GM12873 (cell line): ENCODE results near the gene NR2F6.

Experiments used
- TF ChIP-seq, protein P1 (sequence below): IDR thresholded peaks from 2 replicates; pipeline ENCODE4 v1.5.1; 2012; ENCODE audit warnings: low read depth, mild to moderate bottlenecking, moderate library complexity, low read length, control low read depth; ENCODE audit not compliant: insufficient read depth; ENCODE audit errors: missing control alignments

The NR2F6 gene

DNA sequence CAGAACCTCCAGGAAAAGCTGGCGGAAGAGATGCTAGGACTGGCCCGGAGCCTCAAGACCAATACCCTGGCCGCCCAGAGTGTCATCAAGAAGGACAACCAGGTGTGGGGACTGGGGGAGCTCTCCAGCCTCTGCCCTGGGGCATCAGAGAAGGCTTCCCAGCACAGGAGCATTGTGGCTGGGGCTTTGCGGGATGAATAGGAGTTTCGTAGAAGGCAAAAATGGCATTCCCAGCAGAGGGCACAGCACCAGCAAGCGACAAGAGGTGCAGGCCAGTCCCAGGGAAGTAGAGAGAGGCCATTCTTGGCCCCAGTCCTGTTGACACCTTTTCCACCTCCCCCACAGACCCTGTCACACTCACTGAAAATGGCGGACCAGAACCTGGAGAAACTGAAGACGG is 26.4 kb downstream of the NR2F6 start:
- TF ChIP-seq, protein P1, sequence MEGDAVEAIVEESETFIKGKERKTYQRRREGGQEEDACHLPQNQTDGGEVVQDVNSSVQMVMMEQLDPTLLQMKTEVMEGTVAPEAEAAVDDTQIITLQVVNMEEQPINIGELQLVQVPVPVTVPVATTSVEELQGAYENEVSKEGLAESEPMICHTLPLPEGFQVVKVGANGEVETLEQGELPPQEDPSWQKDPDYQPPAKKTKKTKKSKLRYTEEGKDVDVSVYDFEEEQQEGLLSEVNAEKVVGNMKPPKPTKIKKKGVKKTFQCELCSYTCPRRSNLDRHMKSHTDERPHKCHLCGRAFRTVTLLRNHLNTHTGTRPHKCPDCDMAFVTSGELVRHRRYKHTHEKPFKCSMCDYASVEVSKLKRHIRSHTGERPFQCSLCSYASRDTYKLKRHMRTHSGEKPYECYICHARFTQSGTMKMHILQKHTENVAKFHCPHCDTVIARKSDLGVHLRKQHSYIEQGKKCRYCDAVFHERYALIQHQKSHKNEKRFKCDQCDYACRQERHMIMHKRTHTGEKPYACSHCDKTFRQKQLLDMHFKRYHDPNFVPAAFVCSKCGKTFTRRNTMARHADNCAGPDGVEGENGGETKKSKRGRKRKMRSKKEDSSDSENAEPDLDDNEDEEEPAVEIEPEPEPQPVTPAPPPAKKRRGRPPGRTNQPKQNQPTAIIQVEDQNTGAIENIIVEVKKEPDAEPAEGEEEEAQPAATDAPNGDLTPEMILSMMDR = no peak

DNA sequence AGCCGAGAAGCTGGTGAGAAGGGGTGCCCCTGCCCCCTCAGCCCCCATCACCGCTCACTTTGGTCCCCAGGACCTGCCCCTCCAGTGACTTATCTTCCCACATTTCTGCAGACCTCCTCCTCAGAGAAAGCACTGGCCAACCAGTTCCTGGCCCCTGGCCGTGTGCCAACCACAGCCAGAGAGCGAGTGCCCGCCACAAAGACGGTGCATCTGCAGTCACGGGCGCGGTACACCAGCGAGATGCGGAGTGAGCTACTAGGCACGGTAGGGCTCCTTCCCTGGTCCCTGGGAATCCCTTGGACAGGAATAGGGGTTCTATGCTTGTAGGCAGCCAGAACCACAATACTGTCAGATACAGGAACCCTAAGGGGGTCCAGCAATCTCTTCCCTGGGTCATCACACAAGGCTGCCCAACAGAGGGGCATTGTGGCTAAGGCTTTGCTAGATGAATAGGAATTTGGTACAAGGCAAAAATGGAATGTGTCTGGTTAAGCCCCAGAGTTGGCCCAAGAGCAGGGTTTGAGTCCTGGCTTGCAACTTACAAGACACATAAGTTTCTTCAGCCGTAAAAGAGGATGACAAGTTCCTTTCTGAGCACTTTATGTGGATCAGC is 29.6 kb downstream of the NR2F6 start:
- TF ChIP-seq, protein P1 = no peak

DNA sequence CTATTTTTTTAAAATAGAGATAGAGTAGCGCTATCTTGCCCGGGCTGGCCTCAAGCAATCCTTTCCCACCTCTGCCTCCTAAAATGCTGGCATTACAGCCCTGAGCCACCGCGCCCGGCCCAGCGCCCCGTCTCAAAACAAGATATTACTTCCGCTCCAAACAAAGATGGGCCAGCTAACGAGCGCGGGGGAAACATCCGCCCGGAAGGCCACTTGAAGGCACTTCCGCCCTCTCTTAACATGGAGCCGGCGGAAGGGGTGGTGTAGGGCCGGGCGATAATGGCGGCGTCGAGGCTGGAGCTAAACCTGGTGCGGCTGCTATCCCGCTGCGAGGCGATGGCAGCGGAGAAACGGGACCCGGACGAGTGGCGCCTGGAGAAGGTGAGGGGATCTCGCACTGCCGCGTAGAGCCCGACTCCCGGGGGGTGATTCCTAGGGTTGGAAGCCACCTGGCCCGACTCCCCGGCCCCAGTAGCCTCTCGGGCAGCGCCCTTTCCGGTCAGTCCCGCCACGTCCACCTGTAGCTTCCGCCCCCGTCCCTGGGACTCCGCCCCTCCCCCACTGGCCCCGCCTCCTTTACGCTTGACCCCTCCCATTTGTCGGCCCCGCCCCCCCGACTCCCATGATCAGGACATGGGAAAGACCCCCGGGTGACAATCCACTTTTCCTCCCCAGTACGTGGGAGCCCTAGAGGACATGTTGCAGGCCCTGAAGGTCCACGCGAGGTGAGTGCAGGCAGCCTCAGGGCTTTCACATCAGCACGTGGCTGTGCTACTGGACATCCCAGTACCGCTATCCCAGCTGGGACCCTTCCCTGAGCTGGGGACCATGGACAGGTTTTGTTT is 30.4 kb downstream of the NR2F6 start, which contains the start of gene USE1:
TSS of gene USE1 (plus strand) at position 231 of the 845 bp plus-strand sequence. CDS start at position 280, 49 bp downstream.
- TF ChIP-seq, protein P1 = no peak

DNA sequence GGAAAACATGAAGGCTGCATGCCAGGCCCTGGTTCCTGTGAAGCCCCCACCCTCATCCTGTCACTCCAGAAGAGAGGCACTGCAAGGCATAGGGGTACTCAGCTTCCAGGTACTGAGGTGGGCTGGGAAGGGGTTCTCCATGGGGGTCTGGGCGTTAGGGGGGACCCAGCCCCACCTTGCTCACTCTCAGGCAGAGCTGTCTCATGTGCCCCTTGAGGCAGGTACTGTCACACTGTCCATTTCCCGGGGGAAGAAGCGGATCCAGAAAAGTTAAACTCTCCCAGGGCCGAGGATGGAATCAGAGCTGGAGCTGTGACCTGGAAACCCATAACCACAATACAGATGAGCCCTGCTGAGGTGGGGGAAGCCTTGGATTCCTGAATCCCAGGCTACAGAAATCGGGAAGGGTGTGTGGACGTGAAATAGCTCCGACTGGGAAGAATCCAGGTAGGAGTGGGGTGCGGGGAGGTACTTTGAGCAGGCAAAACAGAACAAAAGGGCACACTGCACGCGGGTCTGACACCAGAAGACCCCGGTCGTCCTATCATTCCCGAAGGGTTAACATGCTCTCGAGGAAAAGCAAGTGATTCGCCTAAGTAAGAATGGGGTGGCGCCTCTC is 31.1 kb downstream of the NR2F6 start:
- TF ChIP-seq, protein P1 = no peak

DNA sequence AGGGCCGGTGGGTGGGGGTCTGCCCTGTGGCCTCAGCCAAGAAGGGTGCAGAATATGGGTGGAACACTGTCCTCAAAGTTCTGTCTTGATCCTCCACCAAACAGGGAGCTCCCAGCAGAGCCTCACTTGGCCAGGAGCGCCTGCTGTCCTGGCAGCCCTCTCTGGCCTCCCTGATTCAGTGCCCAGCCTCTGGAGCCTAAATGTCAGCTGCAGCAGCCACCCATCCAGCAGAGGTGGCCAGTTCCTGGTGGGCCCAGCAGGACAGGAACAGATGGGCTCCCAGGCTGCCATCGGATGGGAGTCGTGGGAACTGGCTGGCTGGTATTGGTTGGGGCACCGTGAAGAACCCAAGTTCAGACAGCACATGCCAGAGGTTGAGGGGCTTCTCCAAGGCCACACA is 32.4 kb downstream of the NR2F6 start:
- TF ChIP-seq, protein P1 = no peak

DNA sequence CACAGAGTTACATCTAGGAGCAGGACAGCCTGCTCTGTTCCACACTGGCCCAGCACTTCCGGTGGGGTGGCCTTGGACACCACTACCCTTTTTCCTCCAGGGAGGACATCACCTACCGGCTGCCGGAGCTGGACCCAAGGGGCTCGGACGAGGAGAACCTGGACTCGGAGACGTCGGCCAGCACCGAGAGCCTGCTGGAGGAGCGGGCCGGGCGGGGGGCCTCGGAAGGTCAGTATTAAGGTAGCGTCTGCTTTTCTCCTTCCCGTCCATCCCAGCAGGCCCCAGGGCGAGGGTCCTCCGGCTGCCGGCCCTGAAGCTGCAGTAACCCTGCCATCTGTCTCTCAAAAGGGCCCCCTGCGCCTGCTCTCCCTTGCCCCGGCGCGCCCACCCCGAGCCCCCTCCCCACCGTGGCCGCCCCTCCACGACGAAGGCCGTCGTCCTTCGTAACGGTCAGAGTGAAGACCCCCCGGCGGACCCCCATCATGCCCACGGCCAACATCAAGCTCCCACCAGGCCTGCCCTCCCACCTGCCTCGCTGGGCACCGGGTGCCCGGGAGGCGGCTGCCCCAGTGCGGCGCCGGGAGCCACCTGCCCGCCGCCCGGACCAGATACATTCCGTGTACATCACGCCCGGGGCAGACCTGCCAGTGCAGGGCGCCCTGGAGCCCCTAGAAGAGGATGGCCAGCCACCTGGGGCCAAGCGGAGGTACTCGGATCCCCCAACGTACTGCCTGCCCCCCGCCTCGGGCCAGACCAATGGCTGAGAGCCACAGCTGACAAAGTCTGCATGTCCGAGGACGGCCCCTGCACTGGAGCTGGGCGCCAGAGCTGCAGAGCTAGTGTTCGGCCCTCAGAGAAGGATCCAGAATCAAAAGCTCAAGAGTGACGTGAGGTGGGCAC is 33.9 kb downstream of the NR2F6 start:
- TF ChIP-seq, protein P1 = no peak
